ENCODE measurements around the gene LSP1. TPM values are rescaled to one million over a fixed set of nuclear protein-coding genes. Genes with fewer than 3 reads are reported as not detected.

LSP1 gene
- total RNA-seq, 2 experiments from 2014 or later, result 42.4 to 42.9 TPM

GRCh38 chr11:1834062-1834610 lies 18.7 kb upstream of the LSP1 start:
- DNase-seq, result no peak

DNA sequence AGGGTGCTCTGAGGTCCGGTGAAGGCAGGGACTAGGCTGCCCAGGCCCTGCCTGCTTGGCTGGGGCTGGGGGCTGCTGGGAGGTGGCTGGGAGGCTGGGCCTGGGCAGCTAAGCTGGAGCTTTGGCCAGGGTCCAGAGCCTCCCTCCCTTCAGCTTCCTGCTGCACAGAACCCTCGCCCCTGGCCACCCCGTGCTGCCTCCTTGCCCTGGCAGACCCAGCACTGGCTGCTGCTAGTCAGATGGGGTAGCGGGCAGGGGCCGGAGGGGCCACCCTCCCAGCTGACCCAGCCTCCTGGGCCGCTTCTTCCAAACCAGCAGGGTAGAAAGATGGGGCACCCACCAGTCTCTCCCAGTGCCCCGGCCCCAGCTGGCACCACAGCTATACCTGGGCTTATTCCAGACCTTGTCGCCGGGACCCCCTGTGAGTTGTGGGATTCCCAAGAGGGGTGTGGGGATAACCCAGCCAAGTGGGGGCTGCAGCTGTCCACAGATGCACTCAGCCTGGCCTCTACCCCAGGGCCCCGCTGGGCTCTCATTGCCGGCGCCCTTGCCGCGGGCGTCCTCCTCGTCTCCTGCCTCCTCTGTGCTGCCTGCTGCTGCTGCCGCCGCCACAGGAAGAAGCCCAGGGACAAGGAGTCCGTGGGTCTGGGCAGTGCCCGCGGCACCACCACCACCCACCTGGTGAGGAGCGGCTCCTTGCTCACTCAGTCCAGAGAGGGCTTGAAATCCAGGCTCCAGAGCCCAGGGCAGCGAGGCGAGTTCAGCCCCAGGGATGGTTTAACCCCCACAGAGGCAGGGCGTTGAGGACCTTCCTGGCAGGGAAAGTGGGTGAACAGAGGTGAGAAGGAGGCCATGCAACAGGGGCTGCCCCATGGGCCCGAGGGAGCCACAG lies 17.9 kb upstream of the LSP1 start, which contains the start of gene SYT8:
TSS of gene SYT8 (plus strand) at position 212 of the 892 bp plus-strand sequence. CDS start at position 328, 116 bp downstream.
- Mint-ChIP-seq H3K4me1 (ENCODE audit: low read depth) (no peaks in the 10 kb centered on the region), H3K27me3 (ENCODE audit: low read depth) (no peaks in the 10 kb centered on the region), H3K36me3 (ENCODE audit: low read depth) (no peaks in the 10 kb centered on the region), H3K9me3 (no peaks in the 10 kb centered on the region), H3K27ac (no peak within 1 kb of the TSS), H3K4me3 (no peak within 1 kb of the TSS)
- CTCF ChIA-PET, result interaction anchor here (0.6 to 7.8 kb wide), 10 partner anchors 19 to 318 kb away, joined by 3 to 232 read pairs (median 8); partner anchors contain the start of gene LSP1
- DNase-seq, result no peak
- intact Hi-C loops (cut with micrococcal nuclease), result loop anchor here (5.0 to 10.0 kb wide), 2 partner anchors 50 to 78 kb away; no protein-coding TSS in a partner anchor

More at GRCh38 chr11:1834062-1834610, 18.7 kb upstream of the LSP1 start:
- Mint-ChIP-seq H3K27me3 (ENCODE audit: low read depth) (no peaks in the 10 kb centered on the region), H3K4me1 (ENCODE audit: low read depth) (no peaks in the 10 kb centered on the region), H3K27ac (no peak overlapping the region), H3K9me3 (no peaks in the 10 kb centered on the region), H3K4me3 (no peak overlapping the region), H3K36me3 (ENCODE audit: low read depth) (no peaks in the 10 kb centered on the region)
- CTCF ChIA-PET, result interaction anchor here (0.6 to 7.8 kb wide), 22 partner anchors 12 to 323 kb away, joined by 3 to 232 read pairs (median 8); partner anchors contain the start of genes LSP1 and TNNT3
- intact Hi-C loops (cut with micrococcal nuclease), result loop anchor here (5.0 to 10.0 kb wide), 2 partner anchors 51 to 77 kb away; no protein-coding TSS in a partner anchor

GRCh38 chr11:1835671-1836010 lies 17.2 kb upstream of the LSP1 start:
- Mint-ChIP-seq H3K9me3 (no peaks in the 10 kb centered on the region), H3K27ac (no peak overlapping the region), H3K4me3 (no peak overlapping the region), H3K36me3 (ENCODE audit: low read depth) (no peaks in the 10 kb centered on the region), H3K4me1 (ENCODE audit: low read depth) (no peaks in the 10 kb centered on the region), H3K27me3 (ENCODE audit: low read depth) (no peaks in the 10 kb centered on the region)
- CTCF ChIA-PET, result interaction anchor here (1.6 to 7.8 kb wide), 4 partner anchors 47 to 183 kb away, joined by 7 to 232 read pairs (median 28); no protein-coding TSS in a partner anchor
- DNase-seq, result no peak
- intact Hi-C loops (cut with micrococcal nuclease), result loop anchor here (10.0 kb wide), 1 partner anchor 49 kb away; no protein-coding TSS in a partner anchor

GRCh38 chr11:1836011-1836945 lies 16.6 kb upstream of the LSP1 start:
- no peak for DNase-seq
- CTCF ChIA-PET, result interaction anchor here (0.5 to 7.8 kb wide), 8 partner anchors 46 to 313 kb away, joined by 3 to 232 read pairs (median 6); no protein-coding TSS in a partner anchor
- Mint-ChIP-seq H3K4me3 (no peak overlapping the region), H3K4me1 (ENCODE audit: low read depth) (no peaks in the 10 kb centered on the region), H3K27me3 (ENCODE audit: low read depth) (no peaks in the 10 kb centered on the region), H3K36me3 (ENCODE audit: low read depth) (no peaks in the 10 kb centered on the region), H3K9me3 (no peaks in the 10 kb centered on the region), H3K27ac (no peak overlapping the region)
- intact Hi-C loops (cut with micrococcal nuclease), result loop anchor here (10.0 kb wide), 1 partner anchor 49 kb away; no protein-coding TSS in a partner anchor

DNA sequence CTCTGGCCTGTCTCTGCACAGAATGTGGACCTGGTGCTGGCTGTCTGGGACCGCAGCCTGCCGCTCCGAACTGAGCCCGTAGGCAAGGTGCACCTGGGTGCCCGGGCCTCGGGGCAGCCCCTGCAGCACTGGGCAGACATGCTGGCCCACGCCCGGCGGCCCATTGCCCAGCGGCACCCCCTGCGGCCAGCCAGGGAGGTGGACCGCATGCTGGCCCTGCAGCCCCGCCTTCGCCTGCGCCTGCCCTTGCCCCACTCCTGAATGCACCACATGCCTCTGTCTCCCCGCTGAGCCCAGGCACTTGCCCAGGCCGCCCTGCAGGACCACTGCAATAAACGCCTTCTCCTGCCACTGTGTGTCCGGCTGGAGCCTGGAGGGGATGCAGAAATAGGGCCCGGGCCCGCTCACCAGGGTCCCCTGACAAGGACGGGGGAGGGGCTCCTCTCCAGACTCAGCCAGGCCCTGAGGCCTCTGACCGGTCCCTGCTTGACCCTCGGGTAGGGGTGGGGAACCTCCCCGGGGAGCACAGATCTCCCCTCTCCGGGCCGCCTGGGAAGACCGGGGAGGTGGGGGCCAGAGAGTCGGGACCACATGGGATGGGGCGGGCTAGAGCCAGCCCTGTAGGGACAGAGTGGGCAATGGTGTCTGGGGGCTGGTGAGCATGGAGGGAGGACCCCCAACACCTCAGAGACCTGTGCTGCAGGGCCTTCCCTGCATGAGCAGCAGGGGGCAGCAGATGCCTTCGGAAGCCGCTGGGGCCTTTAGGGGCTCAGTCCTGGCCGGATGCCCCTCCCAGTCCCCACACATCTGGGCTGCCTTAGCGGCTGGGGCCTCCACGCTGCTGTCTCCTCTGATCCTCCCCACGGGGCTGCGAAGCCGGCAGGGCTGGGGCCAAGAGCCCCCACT lies 15.5 kb upstream of the LSP1 start:
- Mint-ChIP-seq H3K36me3 (ENCODE audit: low read depth) (no peaks in the 10 kb centered on the region), H3K4me1 (ENCODE audit: low read depth) (no peaks in the 10 kb centered on the region), H3K27ac (no peak overlapping the region)

GRCh38 chr11:1838077-1838425 lies 14.8 kb upstream of the LSP1 start:
- Mint-ChIP-seq H3K4me1 (ENCODE audit: low read depth) (peaks cover 2% of the 10 kb centered on the region), H3K27me3 (ENCODE audit: low read depth) (no peaks in the 10 kb centered on the region), H3K4me3 (no peak overlapping the region), H3K36me3 (ENCODE audit: low read depth) (no peaks in the 10 kb centered on the region), H3K27ac (no peak overlapping the region), H3K9me3 (no peaks in the 10 kb centered on the region)
- DNase-seq, result peak; percentile 47
- intact Hi-C loops (cut with micrococcal nuclease), result loop anchor here (10.0 kb wide), 1 partner anchor 47 kb away; no protein-coding TSS in a partner anchor
- CTCF ChIA-PET, result interaction anchor here (1.0 to 1.2 kb wide), 3 partner anchors 13 to 163 kb away, joined by 3 to 5 read pairs (median 4); no protein-coding TSS in a partner anchor

More for the DNA sequence above, 15.5 kb upstream of the LSP1 start:
- DNase-seq, result peak; percentile 77
- H3K4me3 Mint-ChIP-seq, result no peak overlapping the region
- no peaks in the 10 kb centered on the region for H3K9me3 Mint-ChIP-seq
- intact Hi-C loops (cut with micrococcal nuclease), result loop anchor here (1.0 to 10.0 kb wide), 3 partner anchors 47 to 315 kb away; no protein-coding TSS in a partner anchor
- CTCF ChIA-PET, result interaction anchor here (0.6 to 7.8 kb wide), 8 partner anchors 14 to 185 kb away, joined by 3 to 232 read pairs (median 6); no protein-coding TSS in a partner anchor
- no peaks in the 10 kb centered on the region for H3K27me3 Mint-ChIP-seq (ENCODE audit: low read depth)

DNA sequence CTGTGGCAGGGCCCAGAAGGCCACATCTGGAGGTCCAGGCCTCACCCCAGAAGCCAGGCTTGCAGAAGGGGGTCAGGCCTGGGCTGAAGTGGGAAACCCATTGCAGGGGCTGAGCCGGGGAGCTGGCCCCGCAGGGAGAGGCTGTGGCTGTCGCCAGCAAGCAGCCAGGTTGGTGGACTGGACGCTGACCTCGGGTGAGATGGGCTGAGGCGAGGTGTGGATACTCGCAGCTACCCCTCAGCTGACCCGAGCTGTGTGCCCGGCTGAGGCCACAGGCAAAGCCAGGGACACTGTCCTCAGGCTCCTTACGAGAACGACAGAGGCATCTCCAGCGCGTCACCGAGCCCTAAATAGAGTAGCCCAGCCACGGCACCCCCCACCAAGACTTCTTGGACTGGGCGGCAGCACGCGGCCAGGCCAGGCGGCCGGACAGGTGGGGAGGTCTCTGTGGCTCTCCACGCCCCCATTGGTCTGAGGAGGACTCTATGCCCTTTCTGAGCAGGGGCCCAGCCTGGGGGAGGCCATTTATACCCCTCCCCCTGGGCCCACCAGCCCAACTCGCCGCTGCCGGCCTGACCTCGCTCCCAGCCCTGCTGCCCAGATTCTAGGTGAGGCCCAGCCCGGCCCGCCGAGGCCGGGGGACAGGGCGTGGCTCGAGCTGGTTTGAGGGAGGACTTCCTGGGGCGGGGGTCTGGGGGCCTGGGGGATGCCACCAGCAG lies 14.3 kb upstream of the LSP1 start, which contains the start of gene TNNI2:
TSS of gene TNNI2 (plus strand) at position 556 of the 719 bp plus-strand sequence. CDS start 716 bp downstream, outside the sequence.
- DNase-seq, result no peak
- H3K4me1 Mint-ChIP-seq (ENCODE audit: low read depth), result peaks cover 7% of the 10 kb centered on the region
- intact Hi-C loops (cut with micrococcal nuclease), result loop anchor here (10.0 kb wide), 1 partner anchor 46 kb away; no protein-coding TSS in a partner anchor
- H3K9me3 Mint-ChIP-seq, result no peaks in the 10 kb centered on the region
- no peak within 1 kb of the TSS for H3K27ac Mint-ChIP-seq
- no peaks in the 10 kb centered on the region for H3K36me3 Mint-ChIP-seq (ENCODE audit: low read depth)
- no peak within 1 kb of the TSS for H3K4me3 Mint-ChIP-seq
- H3K27me3 Mint-ChIP-seq (ENCODE audit: low read depth), result no peaks in the 10 kb centered on the region
- CTCF ChIA-PET, result interaction anchor here (1.0 to 1.2 kb wide), 3 partner anchors 13 to 162 kb away, joined by 3 to 5 read pairs (median 4); no protein-coding TSS in a partner anchor

- DNase-seq, result no peak
- CTCF ChIA-PET, result interaction anchor here (1.2 kb wide), 1 partner anchor 12 kb away, joined by 5 read pairs; no protein-coding TSS in a partner anchor
- Mint-ChIP-seq H3K4me1 (ENCODE audit: low read depth) (peaks cover 15% of the 10 kb centered on the region), H3K27me3 (ENCODE audit: low read depth) (no peaks in the 10 kb centered on the region), H3K36me3 (ENCODE audit: low read depth) (no peaks in the 10 kb centered on the region), H3K9me3 (no peaks in the 10 kb centered on the region), H3K27ac (no peak overlapping the region), H3K4me3 (no peak overlapping the region)
- intact Hi-C loops (cut with micrococcal nuclease), result loop anchor here (10.0 kb wide), 1 partner anchor 45 kb away; no protein-coding TSS in a partner anchor
These were observed 13.5 kb upstream of the LSP1 start for GRCh38 chr11:1839204-1839923.

- Mint-ChIP-seq H3K27ac (no peak overlapping the region), H3K4me1 (ENCODE audit: low read depth) (peaks cover 23% of the 10 kb centered on the region), H3K36me3 (ENCODE audit: low read depth) (no peaks in the 10 kb centered on the region), H3K27me3 (ENCODE audit: low read depth) (no peaks in the 10 kb centered on the region), H3K4me3 (no peak overlapping the region), H3K9me3 (no peaks in the 10 kb centered on the region)
- intact Hi-C loops (cut with micrococcal nuclease), result loop anchor here (10.0 kb wide), 1 partner anchor 45 kb away; no protein-coding TSS in a partner anchor
- DNase-seq, result no peak
- CTCF ChIA-PET, result interaction anchor here (0.6 to 1.5 kb wide), 4 partner anchors 31 to 312 kb away, joined by 3 to 5 read pairs (median 4); no protein-coding TSS in a partner anchor
These were observed 12.7 kb upstream of the LSP1 start for GRCh38 chr11:1839924-1840779.

Data from activated naive CD4-positive, alpha-beta T cell treated with anti-CD3 and anti-CD28 coated beads for 36 hours (primary cell).